GM12872 (cell line): ENCODE measurements around the gene PLA2G2E.

Experiments used
- TF ChIP-seq, protein P1 (sequence below): IDR thresholded peaks from 3 replicates; pipeline ENCODE4 v1.5.1; 2011; ENCODE audit warnings: low read depth, mild to moderate bottlenecking, low read length, moderate library complexity; ENCODE audit not compliant: insufficient read depth

PLA2G2E gene

DNA sequence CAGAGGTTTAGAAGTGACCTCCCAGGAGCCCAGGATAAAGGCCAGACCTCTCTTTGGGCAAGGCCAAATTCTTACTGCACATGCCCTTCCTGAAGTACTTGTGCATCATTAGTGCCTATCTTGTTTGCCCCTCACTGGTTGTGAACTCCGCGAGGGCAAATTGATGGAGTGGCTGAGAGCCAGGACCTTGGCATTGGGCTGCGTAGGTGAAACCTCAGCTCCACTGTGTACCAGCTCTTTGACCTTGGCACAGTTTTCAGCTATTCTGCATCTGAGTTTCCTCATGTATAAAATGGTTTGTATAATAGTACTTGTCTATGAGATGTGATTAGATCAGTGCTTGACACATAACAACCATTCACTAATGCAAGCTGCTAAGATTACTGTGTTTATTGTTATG is 29.7 kb downstream of the PLA2G2E start:
- TF ChIP-seq, protein P1, sequence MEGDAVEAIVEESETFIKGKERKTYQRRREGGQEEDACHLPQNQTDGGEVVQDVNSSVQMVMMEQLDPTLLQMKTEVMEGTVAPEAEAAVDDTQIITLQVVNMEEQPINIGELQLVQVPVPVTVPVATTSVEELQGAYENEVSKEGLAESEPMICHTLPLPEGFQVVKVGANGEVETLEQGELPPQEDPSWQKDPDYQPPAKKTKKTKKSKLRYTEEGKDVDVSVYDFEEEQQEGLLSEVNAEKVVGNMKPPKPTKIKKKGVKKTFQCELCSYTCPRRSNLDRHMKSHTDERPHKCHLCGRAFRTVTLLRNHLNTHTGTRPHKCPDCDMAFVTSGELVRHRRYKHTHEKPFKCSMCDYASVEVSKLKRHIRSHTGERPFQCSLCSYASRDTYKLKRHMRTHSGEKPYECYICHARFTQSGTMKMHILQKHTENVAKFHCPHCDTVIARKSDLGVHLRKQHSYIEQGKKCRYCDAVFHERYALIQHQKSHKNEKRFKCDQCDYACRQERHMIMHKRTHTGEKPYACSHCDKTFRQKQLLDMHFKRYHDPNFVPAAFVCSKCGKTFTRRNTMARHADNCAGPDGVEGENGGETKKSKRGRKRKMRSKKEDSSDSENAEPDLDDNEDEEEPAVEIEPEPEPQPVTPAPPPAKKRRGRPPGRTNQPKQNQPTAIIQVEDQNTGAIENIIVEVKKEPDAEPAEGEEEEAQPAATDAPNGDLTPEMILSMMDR: no peak

GRCh38 chr1:19892628-19893168 is 30.7 kb downstream of the PLA2G2E start:
- TF ChIP-seq, protein P1: no peak

- TF ChIP-seq, protein P1: no peak
Measured at GRCh38 chr1:19892129-19892528, 31.3 kb downstream of the PLA2G2E start.

GRCh38 chr1:19889656-19890055 is 33.8 kb downstream of the PLA2G2E start:
- TF ChIP-seq, protein P1: no peak

GRCh38 chr1:19888112-19888511 is 35.3 kb downstream of the PLA2G2E start:
- TF ChIP-seq, protein P1: no peak

GRCh38 chr1:19885821-19886220 is 37.6 kb downstream of the PLA2G2E start:
- TF ChIP-seq, protein P1: no peak

GRCh38 chr1:19884312-19884711 is 39.1 kb downstream of the PLA2G2E start:
- TF ChIP-seq, protein P1: no peak
